MM.1S (cell line): ENCODE results near the gene RNF212B.

Source experiments
- DNase-seq: peaks from one replicate; pipeline ENCODE4 v3.0.0-alpha.2; 2015
- H2AFZ ChIP-seq: fragments of 300-600 bp; sonication (generic); 2 replicates; pipeline ENCODE4 v1.6.0; 2016; ENCODE audit warnings: antibody characterized with exemption, low read length
- H3F3A ChIP-seq: fragments of 300-600 bp; sonication (generic); 2 replicates; pipeline ENCODE4 v1.6.1; 2016; ENCODE audit warnings: mild to moderate bottlenecking, antibody characterized with exemption, low read length, moderate library complexity, mixed read lengths; ENCODE audit not compliant: insufficient read depth
- H3K27ac ChIP-seq: fragments of 300-600 bp; sonication (generic); 2 replicates; pipeline ENCODE4 v1.5.1; 2016; ENCODE audit warnings: mild to moderate bottlenecking, low read length
- H3K27me3 ChIP-seq: fragments of 300-600 bp; sonication (generic); replicated peaks from 2 replicates; pipeline ENCODE4 v1.6.0; 2016; ENCODE audit warnings: low read length; ENCODE audit not compliant: insufficient read depth
- H3K36me3 ChIP-seq: fragments of 300-600 bp; sonication (generic); replicated peaks from 2 replicates; pipeline ENCODE4 v1.6.1; 2016; ENCODE audit warnings: mild to moderate bottlenecking, low read length, mixed read lengths; ENCODE audit not compliant: insufficient read depth
- H3K4me1 ChIP-seq: fragments of 300-600 bp; sonication (generic); 2 replicates; pipeline ENCODE4 v1.6.1; 2016; ENCODE audit warnings: low read length, mixed read lengths
- H3K4me2 ChIP-seq: fragments of 300-600 bp; sonication (generic); 2 replicates; pipeline ENCODE4 v1.6.0; 2016; ENCODE audit warnings: low read depth, low read length
- H3K4me3 ChIP-seq: fragments of 300-600 bp; sonication (generic); 2 replicates; pipeline ENCODE4 v1.5.1; 2016; ENCODE audit warnings: low read length, mixed read lengths
- H3K79me2 ChIP-seq: fragments of 300-600 bp; sonication (generic); 2 replicates; pipeline ENCODE4 v1.6.1; 2016; ENCODE audit warnings: mixed run types, low read length, mixed read lengths
- H3K9ac ChIP-seq: fragments of 300-600 bp; sonication (generic); 2 replicates; pipeline ENCODE4 v1.6.1; 2016; ENCODE audit warnings: low read length, mixed read lengths
- H3K9me2 ChIP-seq: fragments of 300-600 bp; sonication (generic); replicated peaks from 2 replicates; pipeline ENCODE4 v1.6.1; 2016; ENCODE audit warnings: mild to moderate bottlenecking, low read length, mixed read lengths; ENCODE audit not compliant: insufficient read depth
- H3K9me3 ChIP-seq: fragments of 300-600 bp; sonication (generic); replicated peaks from 2 replicates; pipeline ENCODE4 v1.6.1; 2016; ENCODE audit warnings: mild to moderate bottlenecking, low read length, mixed read lengths; ENCODE audit not compliant: insufficient read depth
- H4K20me1 ChIP-seq: fragments of 300-600 bp; sonication (generic); 2 replicates; pipeline ENCODE4 v1.6.1; 2016; ENCODE audit warnings: mild to moderate bottlenecking, low read length, moderate library complexity, mixed read lengths; ENCODE audit not compliant: insufficient read depth
- EZH2 ChIP-seq: fragments of 300-600 bp; sonication (generic); optimal IDR thresholded peaks from 2 replicates; pipeline ENCODE3; 2017; ENCODE audit warnings: low read depth, mild to moderate bottlenecking, antibody characterized with exemption, low read length, mixed read lengths
- EZH2phosphoT487 ChIP-seq: fragments of 300-600 bp; sonication (generic); IDR thresholded peaks from 2 replicates; pipeline ENCODE4 v1.6.1; 2018; ENCODE audit warnings: antibody characterized with exemption, low read length
- TF ChIP-seq, protein P1 (sequence below): fragments of 300-600 bp; sonication (generic); IDR thresholded peaks from 2 replicates; pipeline ENCODE4 v1.5.1; 2016; ENCODE audit warnings: antibody characterized with exemption, low read length, mixed read lengths

The RNF212B gene

DNA sequence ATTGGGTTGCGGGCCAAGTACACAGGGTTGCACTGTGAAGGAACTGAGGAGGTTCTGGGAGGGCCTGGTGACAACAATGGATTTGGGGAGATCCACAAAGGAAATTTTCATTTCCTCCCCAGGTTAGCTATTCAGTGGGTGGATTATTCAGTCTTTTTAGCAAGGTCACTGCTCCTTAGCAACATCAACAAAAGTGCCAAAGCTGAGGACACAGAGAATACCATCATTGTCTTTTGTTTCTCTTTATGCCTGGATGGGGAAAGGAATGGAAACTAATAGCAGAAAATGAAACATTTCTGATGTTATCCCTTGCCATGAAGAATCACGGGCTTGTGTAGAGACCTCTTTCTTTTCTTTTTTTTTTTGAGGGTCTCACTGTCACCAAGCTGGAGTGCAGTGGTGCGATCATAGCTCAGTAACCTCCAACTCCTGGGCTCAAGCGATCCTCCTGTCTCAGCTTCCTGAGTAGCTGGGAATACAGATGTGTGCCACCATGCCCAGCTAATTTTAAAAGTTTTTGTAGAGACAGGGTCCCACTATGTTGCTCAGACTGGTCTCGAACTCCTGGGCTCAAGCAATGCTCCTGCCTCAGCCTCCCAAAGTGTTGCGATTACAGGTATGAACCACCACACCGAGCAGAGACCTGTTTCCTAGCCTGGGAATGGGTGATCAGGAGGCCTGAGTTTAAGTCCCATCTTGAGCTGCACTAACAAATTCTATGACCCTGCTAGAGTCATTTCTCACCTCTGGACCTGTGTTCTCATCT lies 58.5 kb downstream of the RNF212B start:
- no peaks in the 10 kb centered on the region for H3K27me3 ChIP-seq
- no peak overlapping the region for H3K27ac ChIP-seq
- no peak overlapping the region for H3K4me2 ChIP-seq
- H3K4me1 ChIP-seq, result no peaks in the 10 kb centered on the region
- no peaks in the 10 kb centered on the region for H3K9me2 ChIP-seq
- H2AFZ ChIP-seq, result no peak overlapping the region
- no peak for DNase-seq
- no peak overlapping the region for H3K4me3 ChIP-seq
- H4K20me1 ChIP-seq, result no peaks in the 10 kb centered on the region
- H3F3A ChIP-seq, result no peaks in the 10 kb centered on the region
- H3K79me2 ChIP-seq, result peaks cover 5% of the 10 kb centered on the region; the same call in 1 of the 2 replicates
- H3K9me3 ChIP-seq, result no peaks in the 10 kb centered on the region
- no peak overlapping the region for H3K9ac ChIP-seq
- TF ChIP-seq EZH2phosphoT487, result no peak
- no peaks in the 10 kb centered on the region for H3K36me3 ChIP-seq

DNA sequence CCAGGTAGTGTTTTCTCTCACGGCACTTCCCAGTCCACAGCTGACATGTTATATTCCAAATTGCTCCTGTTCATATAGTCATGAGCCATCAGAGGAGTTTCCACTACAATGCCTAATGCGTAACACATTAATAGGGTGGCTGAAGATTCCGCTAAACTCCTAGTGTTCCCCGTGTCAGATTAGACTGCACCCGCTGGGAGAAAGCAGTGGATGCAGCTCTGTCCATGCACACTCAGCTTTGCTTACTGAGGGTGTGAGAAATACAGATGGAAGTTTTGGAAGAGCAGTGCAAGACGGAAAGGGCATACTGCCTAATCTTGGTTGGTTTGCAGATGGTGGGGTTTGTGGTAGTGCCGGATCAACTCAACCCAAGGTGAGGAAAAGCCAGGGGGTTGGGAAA lies 59.4 kb downstream of the RNF212B start:
- Histone ChIP-seq H3K4me3 (no peak overlapping the region), H3F3A (peaks cover 3% of the 10 kb centered on the region; the same call in 1 of the 2 replicates), H3K9ac (no peak overlapping the region), H3K79me2 (peaks cover 5% of the 10 kb centered on the region; the same call in 1 of the 2 replicates), H3K4me1 (no peaks in the 10 kb centered on the region), H3K36me3 (no peaks in the 10 kb centered on the region), H4K20me1 (no peaks in the 10 kb centered on the region), H3K9me2 (no peaks in the 10 kb centered on the region), H3K4me2 (no peak overlapping the region), H3K27ac (no peak overlapping the region), H3K9me3 (no peaks in the 10 kb centered on the region), H2AFZ (no peak overlapping the region), H3K27me3 (no peaks in the 10 kb centered on the region)
- TF ChIP-seq, protein P1, sequence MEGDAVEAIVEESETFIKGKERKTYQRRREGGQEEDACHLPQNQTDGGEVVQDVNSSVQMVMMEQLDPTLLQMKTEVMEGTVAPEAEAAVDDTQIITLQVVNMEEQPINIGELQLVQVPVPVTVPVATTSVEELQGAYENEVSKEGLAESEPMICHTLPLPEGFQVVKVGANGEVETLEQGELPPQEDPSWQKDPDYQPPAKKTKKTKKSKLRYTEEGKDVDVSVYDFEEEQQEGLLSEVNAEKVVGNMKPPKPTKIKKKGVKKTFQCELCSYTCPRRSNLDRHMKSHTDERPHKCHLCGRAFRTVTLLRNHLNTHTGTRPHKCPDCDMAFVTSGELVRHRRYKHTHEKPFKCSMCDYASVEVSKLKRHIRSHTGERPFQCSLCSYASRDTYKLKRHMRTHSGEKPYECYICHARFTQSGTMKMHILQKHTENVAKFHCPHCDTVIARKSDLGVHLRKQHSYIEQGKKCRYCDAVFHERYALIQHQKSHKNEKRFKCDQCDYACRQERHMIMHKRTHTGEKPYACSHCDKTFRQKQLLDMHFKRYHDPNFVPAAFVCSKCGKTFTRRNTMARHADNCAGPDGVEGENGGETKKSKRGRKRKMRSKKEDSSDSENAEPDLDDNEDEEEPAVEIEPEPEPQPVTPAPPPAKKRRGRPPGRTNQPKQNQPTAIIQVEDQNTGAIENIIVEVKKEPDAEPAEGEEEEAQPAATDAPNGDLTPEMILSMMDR, result no peak
- TF ChIP-seq EZH2phosphoT487 (no peak), EZH2 (no peak)
- DNase-seq, result no peak

DNA sequence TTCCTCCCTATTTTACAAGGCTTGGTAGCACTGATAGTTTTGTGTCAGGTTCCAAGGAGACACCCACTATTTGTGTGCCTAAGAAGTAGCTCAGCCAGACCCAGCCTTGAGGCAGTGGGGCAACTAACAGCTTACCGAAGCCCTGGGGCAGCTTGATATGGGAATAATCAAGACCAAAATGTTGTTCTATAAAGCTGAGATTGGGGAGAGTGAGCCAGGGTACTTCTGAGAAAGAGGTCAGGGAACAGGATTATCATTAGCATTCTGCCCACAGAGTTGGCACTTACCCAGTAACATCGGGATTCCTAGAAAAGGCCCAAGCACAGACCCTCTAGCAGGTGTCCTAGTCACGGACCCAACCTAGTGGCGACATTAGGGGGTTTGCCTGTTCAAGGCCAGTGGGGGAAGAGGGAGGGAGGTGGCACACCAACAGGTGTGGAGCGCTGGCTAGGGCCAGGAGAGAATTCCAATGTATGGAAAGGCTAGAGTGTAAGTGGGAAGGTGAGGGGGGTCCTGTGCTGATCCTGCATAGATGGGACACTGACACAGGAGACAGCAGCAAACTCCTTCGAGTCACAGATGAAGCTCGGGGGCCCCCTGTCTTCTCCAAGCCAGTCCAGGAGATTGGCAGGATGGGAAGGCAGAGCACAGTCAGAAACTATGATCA lies 60.0 kb downstream of the RNF212B start:
- Histone ChIP-seq H3K4me3 (no peak overlapping the region), H3K9me2 (no peaks in the 10 kb centered on the region), H3F3A (peaks cover 8% of the 10 kb centered on the region), H3K9me3 (no peaks in the 10 kb centered on the region), H3K79me2 (peaks cover 5% of the 10 kb centered on the region; the same call in 1 of the 2 replicates), H4K20me1 (no peaks in the 10 kb centered on the region), H3K4me2 (no peak overlapping the region), H3K27ac (no peak overlapping the region), H3K27me3 (no peaks in the 10 kb centered on the region), H2AFZ (no peak overlapping the region), H3K9ac (no peak overlapping the region), H3K4me1 (no peaks in the 10 kb centered on the region), H3K36me3 (no peaks in the 10 kb centered on the region)
- no peak for DNase-seq
- TF ChIP-seq, protein P1, result no peak
- no peak for TF ChIP-seq EZH2phosphoT487
- TF ChIP-seq EZH2, result no peak
